ENCODE measurements around the gene NNMT. TPM values are rescaled to one million over a fixed set of nuclear protein-coding genes. Genes with fewer than 3 reads are reported as not detected.

NNMT gene
- total RNA-seq, 1 experiment from 2014 or later = 2.4 TPM

- Mint-ChIP-seq H3K27ac (ENCODE audit: unreplicated experiment) (no peak overlapping the region), H3K36me3 (ENCODE audit: insufficient read depth, unreplicated experiment) (no peaks in the 10 kb centered on the region), H3K4me3 (ENCODE audit: unreplicated experiment) (no peak overlapping the region), H3K4me1 (ENCODE audit: low read depth, unreplicated experiment) (peaks cover 32% of the 10 kb centered on the region), H3K9me3 (ENCODE audit: unreplicated experiment) (no peaks in the 10 kb centered on the region), H3K27me3 (ENCODE audit: insufficient read depth, unreplicated experiment) (no peaks in the 10 kb centered on the region)
- POLR2A ChIA-PET = no interaction called here
- no peak for DNase-seq
- no peak for TF ChIP-seq CTCF (IDR thresholded peaks at IDR 0.05; ENCODE audit: insufficient read depth in 1 of 2, low read depth in 1 of 2, low read length in 1 of 2, severe bottlenecking in 1 of 2, unreplicated experiment in 1 of 2)
- Histone ChIP-seq H3K4me3 (ENCODE audit: low read depth, low read length) (no peak overlapping the region), H3K27me3 (replicated peaks; ENCODE audit: control insufficient read depth, insufficient read depth, low read length) (no peaks in the 10 kb centered on the region), H3K4me1 (peaks cover 28% of the 10 kb centered on the region; the same call in 1 of the 2 replicates), H3K36me3 (ENCODE audit: control insufficient read depth, insufficient read depth, low read length) (no peaks in the 10 kb centered on the region), H3K9me3 (no peaks in the 10 kb centered on the region)
- intact Hi-C loops (cut with micrococcal nuclease; ENCODE audit: unreplicated experiment) = loop anchor here (10.0 kb wide), 1 partner anchor 275 kb away; no protein-coding TSS in a partner anchor
- CTCF ChIA-PET = no interaction called here
- no TSS peak for BruUV-seq (replicated peaks)
These were observed 6.4 kb upstream of the NNMT start for GRCh38 chr11:114289779-114290178.

- H3K27ac Mint-ChIP-seq (ENCODE audit: unreplicated experiment) = no peak overlapping the region
- Histone ChIP-seq H3K4me3 (ENCODE audit: low read depth, low read length) (no peak overlapping the region), H3K27me3 (replicated peaks; ENCODE audit: control insufficient read depth, insufficient read depth, low read length) (no peaks in the 10 kb centered on the region), H3K4me1 (peaks cover 27% of the 10 kb centered on the region; the same call in 1 of the 2 replicates), H3K9me3 (no peaks in the 10 kb centered on the region), H3K36me3 (ENCODE audit: control insufficient read depth, insufficient read depth, low read length) (no peaks in the 10 kb centered on the region)
- TF ChIP-seq CTCF (IDR thresholded peaks at IDR 0.05; ENCODE audit: insufficient read depth in 1 of 2, low read depth in 1 of 2, low read length in 1 of 2, severe bottlenecking in 1 of 2, unreplicated experiment in 1 of 2) = no peak
- H3K9me3 Mint-ChIP-seq (ENCODE audit: unreplicated experiment) = no peaks in the 10 kb centered on the region
- peaks cover 26% of the 10 kb centered on the region for H3K4me1 Mint-ChIP-seq (ENCODE audit: low read depth, unreplicated experiment)
- CTCF ChIA-PET = interaction anchor here (0.5 to 0.9 kb wide), 2 partner anchors 50 to 417 kb away, joined by 3 read pairs; no protein-coding TSS in a partner anchor
- no peaks in the 10 kb centered on the region for H3K36me3 Mint-ChIP-seq (ENCODE audit: insufficient read depth, unreplicated experiment)
- POLR2A ChIA-PET = interaction anchor here (0.6 kb wide), 1 partner anchor 415 kb away, joined by 6 read pairs; no protein-coding TSS in a partner anchor
- no peaks in the 10 kb centered on the region for H3K27me3 Mint-ChIP-seq (ENCODE audit: insufficient read depth, unreplicated experiment)
- H3K4me3 Mint-ChIP-seq (ENCODE audit: unreplicated experiment) = no peak overlapping the region
- DNase-seq = no peak
- BruUV-seq (replicated peaks) = no TSS peak
- intact Hi-C loops (cut with micrococcal nuclease; ENCODE audit: unreplicated experiment) = no loop called here
These were observed 5.5 kb upstream of the NNMT start for GRCh38 chr11:114290503-114291235.

GRCh38 chr11:114291381-114291780, 4.8 kb upstream of the NNMT start:
- H3K27me3 Mint-ChIP-seq (ENCODE audit: insufficient read depth, unreplicated experiment) = no peaks in the 10 kb centered on the region
- Histone ChIP-seq H3K27me3 (replicated peaks; ENCODE audit: control insufficient read depth, insufficient read depth, low read length) (no peaks in the 10 kb centered on the region), H3K36me3 (ENCODE audit: control insufficient read depth, insufficient read depth, low read length) (no peaks in the 10 kb centered on the region), H3K4me1 (peaks cover 27% of the 10 kb centered on the region; the same call in 1 of the 2 replicates), H3K9me3 (no peaks in the 10 kb centered on the region), H3K4me3 (ENCODE audit: low read depth, low read length) (no peak overlapping the region)
- intact Hi-C loops (cut with micrococcal nuclease; ENCODE audit: unreplicated experiment) = no loop called here
- no peaks in the 10 kb centered on the region for H3K9me3 Mint-ChIP-seq (ENCODE audit: unreplicated experiment)
- TF ChIP-seq CTCF (IDR thresholded peaks at IDR 0.05; ENCODE audit: insufficient read depth in 1 of 2, low read depth in 1 of 2, low read length in 1 of 2, severe bottlenecking in 1 of 2, unreplicated experiment in 1 of 2) = no peak
- no TSS peak for BruUV-seq (replicated peaks)
- no peaks in the 10 kb centered on the region for H3K36me3 Mint-ChIP-seq (ENCODE audit: insufficient read depth, unreplicated experiment)
- POLR2A ChIA-PET = no interaction called here
- H3K27ac Mint-ChIP-seq (ENCODE audit: unreplicated experiment) = no peak overlapping the region
- DNase-seq = no peak
- H3K4me3 Mint-ChIP-seq (ENCODE audit: unreplicated experiment) = no peak overlapping the region
- H3K4me1 Mint-ChIP-seq (ENCODE audit: low read depth, unreplicated experiment) = peaks cover 23% of the 10 kb centered on the region
- CTCF ChIA-PET = interaction anchor here (0.5 kb wide), 1 partner anchor 417 kb away, joined by 3 read pairs; no protein-coding TSS in a partner anchor
